Astrocyte of the spinal cord (primary cell): ENCODE results near the gene VOPP1.
"Not testable (repeated sequence)": the region's sequence is repeated elsewhere in the genome, so short reads cannot be mapped to it uniquely, and the experiment has no call there.

Experiments
- DNase-seq: peaks from one replicate; pipeline ENCODE4 v3.0.0; 2011; ENCODE audit warnings: low read depth, low spot score
- H3K4me3 ChIP-seq: 2 replicates; pipeline ENCODE4 v1.5.1; 2011; ENCODE audit warnings: low read depth, mild to moderate bottlenecking, low read length, moderate library complexity
- CTCF ChIP-seq: IDR thresholded peaks from 2 replicates; pipeline ENCODE4 v1.5.1; 2012; ENCODE audit warnings: low read depth, mild to moderate bottlenecking, low read length, inconsistent platforms
- in situ Hi-C: cut with HindIII; loops from 2 replicates; pipeline ENCODE4 v1.10.0; 2017; ENCODE audit warnings: low sequenced_read_pairs

VOPP1 gene, protein sequence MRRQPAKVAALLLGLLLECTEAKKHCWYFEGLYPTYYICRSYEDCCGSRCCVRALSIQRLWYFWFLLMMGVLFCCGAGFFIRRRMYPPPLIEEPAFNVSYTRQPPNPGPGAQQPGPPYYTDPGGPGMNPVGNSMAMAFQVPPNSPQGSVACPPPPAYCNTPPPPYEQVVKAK

DNA sequence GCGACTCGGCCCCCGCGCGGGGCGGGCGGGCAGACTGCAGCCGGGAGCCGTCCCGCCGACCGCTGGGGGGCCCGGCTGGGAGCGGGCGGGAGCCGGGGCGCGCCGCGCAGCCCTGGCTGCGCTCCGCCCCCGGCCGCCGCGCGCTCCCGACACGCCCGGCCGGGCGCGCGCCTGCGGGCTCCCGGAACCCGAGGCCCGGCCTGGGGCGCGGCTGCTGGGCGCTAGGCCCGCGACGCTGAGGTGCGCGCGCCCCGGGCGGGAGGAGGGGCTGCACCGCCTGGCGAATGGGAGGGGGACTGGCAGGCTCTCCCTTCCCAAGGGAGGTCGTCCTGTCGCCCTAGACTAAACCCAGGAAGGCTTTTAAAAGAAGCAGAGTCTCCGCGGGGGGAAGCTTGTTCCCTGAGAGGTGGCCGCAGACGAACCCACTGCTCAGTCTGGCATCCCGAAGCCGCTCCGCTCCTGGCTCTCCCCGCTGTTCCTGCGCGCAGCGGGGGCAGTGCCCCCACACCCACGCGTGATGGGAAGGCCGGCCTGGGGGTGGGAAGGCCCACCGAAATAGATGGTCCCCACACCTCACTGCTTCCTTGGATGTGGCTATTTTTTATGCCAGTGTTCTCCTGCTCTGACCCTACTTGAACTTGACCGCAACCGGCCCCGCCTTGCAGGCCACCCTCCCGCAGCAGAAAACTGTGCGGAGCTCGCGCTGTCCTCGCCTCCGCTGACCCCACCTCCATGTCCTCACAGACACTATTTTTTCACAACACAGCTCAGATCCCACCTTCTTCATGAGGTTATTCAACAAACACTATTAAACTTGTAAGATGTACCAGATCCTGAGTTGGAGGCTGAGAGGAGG, at the start of gene VOPP1:
Gene VOPP1 (minus strand): TSS at position 125 of the 856 bp plus-strand sequence. CDS start 178 bp downstream, outside the sequence.
- peak within 1 kb of the TSS; percentile 80 for H3K4me3 ChIP-seq
- DNase-seq = peak; percentile 52
- in situ Hi-C loops = no loop called here
- no peak for TF ChIP-seq CTCF

- TF ChIP-seq CTCF = no peak
- no peak overlapping the region for H3K4me3 ChIP-seq
- in situ Hi-C loops = no loop called here
- no peak for DNase-seq
Observed at GRCh38 chr7:55618913-55619312, 46.6 kb upstream of the VOPP1 start.

- H3K4me3 ChIP-seq, in situ Hi-C loops, DNase-seq: not testable (repeated sequence)
Observed at GRCh38 chr7:55614365-55615064, 42.2 kb upstream of the VOPP1 start.

- DNase-seq, H3K4me3 ChIP-seq, in situ Hi-C loops: not testable (repeated sequence)
Observed at GRCh38 chr7:55609726-55610125, 37.4 kb upstream of the VOPP1 start.

- in situ Hi-C loops, DNase-seq: not testable (repeated sequence)
Observed at GRCh38 chr7:55605661-55606060, 33.4 kb upstream of the VOPP1 start.

DNA sequence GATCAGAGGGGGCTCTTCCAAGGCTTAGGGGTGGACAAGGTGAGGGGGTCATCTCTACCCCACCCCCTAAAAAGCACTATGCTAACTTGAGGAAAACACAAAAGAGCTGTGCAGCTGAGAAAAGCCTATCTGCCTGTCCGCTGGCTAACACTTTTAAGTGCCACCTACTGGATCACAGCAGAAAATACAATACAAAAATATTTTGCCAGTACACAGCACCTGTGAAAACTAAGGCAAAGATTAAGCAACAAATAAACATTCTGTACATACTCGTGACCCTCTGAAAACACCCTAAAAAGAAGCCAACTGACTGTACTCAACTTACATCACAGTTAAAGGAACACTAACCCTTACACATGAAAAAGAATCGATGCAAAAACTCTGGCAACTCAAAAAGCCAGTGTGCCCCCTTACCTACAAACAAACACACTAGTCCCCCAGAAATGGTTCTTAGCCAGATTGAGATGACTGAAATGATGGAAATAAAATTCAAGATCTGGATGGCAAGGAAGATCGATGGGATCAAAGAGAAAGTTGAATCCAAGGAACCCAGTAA, 25.7 kb upstream of the VOPP1 start:
- DNase-seq = peak; percentile 9
- H3K4me3 ChIP-seq, in situ Hi-C loops: not testable (repeated sequence)
- TF ChIP-seq CTCF = peak; percentile 48

More at GRCh38 chr7:55605661-55606060, 33.4 kb upstream of the VOPP1 start:
- not testable (repeated sequence) for H3K4me3 ChIP-seq

GRCh38 chr7:55597214-55597739, 25.0 kb upstream of the VOPP1 start:
- DNase-seq, H3K4me3 ChIP-seq, in situ Hi-C loops: not testable (repeated sequence)

DNA sequence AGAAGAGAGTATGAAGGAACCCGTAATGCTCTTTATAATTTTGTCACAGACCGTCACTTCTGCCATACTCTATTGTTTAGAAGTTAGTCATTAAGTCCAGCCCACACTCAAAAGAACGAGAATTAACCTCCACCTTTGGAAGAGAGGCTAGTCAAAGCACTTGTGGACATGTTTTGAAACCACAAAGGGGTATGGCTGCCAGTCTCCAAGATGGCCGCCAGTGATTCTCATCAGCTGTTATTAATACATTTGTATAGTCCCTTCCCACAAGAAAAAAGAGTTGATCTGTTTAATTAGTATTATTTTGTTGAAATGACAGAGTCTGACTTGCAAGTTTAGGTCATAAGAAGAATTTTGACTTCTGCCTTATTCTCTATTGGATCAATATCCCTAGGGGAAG, 23.2 kb upstream of the VOPP1 start:
- no peak for TF ChIP-seq CTCF
- DNase-seq = no peak
- no peak overlapping the region for H3K4me3 ChIP-seq
- in situ Hi-C loops = no loop called here
